Measurements from ENCODE around the gene DUSP23. TPM values are rescaled to one million over a fixed set of nuclear protein-coding genes. Genes with fewer than 3 reads are reported as not detected.

The DUSP23 gene
- total RNA-seq, 6 experiments from 2014 or later = 28.3 to 125 (median 69.4) TPM

GRCh38 chr1:159800177-159800930, 19.6 kb downstream of the DUSP23 start:
- intact Hi-C loops (cut with DNase I) = no loop called here
- Histone ChIP-seq H3K4me1 (no peaks in the 10 kb centered on the region), H3K27me3 (no peaks in the 10 kb centered on the region), H3K9me3 (no peaks in the 10 kb centered on the region), H3K36me3 (no peaks in the 10 kb centered on the region), H3K27ac (no peak overlapping the region), H3K4me3 (no peak overlapping the region)
- 38% methylated on average over 8 of the region's 8 CpGs for WGBS (ENCODE audit: insufficient coverage, low coverage, low lambda C conversion rate, missing lambda C conversion rate)
- TF ChIP-seq POLR2A (IDR thresholded peaks at IDR 0.05) (no peak), CTCF (IDR thresholded peaks at IDR 0.05) (no peak)
- ATAC-seq = peak in 3 of 4 donors; percentile 29 to 46 (median 32)
- peak in 1 of 3 donors; percentile 47 for DNase-seq

GRCh38 chr1:159802111-159802510, 21.3 kb downstream of the DUSP23 start, which contains the start of gene FCRL6:
Gene FCRL6, plus strand, starts transcription at chr1:159802360. Its CDS starts 65 bp downstream, at chr1:159802425.
- WGBS (ENCODE audit: insufficient coverage, low coverage, low lambda C conversion rate, missing lambda C conversion rate) = 49% methylated on average over 5 of the region's 8 CpGs
- TF ChIP-seq CTCF (IDR thresholded peaks at IDR 0.05) = no peak
- ATAC-seq = no peak

GRCh38 chr1:159803956-159804689, 23.4 kb downstream of the DUSP23 start:
- Histone ChIP-seq H3K36me3 (no peaks in the 10 kb centered on the region), H3K4me1 (no peaks in the 10 kb centered on the region), H3K27me3 (no peaks in the 10 kb centered on the region), H3K27ac (no peak overlapping the region), H3K4me3 (no peak overlapping the region), H3K9me3 (no peaks in the 10 kb centered on the region)
- DNase-seq (no peak), ATAC-seq (no peak)
- TF ChIP-seq POLR2A (IDR thresholded peaks at IDR 0.05) (no peak), CTCF (IDR thresholded peaks at IDR 0.05) (no peak)
- 56% methylated on average over 6 of the region's 7 CpGs for WGBS (ENCODE audit: insufficient coverage, low coverage, low lambda C conversion rate, missing lambda C conversion rate)
- intact Hi-C loops (cut with DNase I) = no loop called here

More at GRCh38 chr1:159802111-159802510, 21.3 kb downstream of the DUSP23 start, which contains the start of gene FCRL6:
- Histone ChIP-seq H3K4me3 (no peak within 1 kb of the TSS), H3K4me1 (no peaks in the 10 kb centered on the region), H3K27me3 (no peaks in the 10 kb centered on the region), H3K9me3 (no peaks in the 10 kb centered on the region), H3K36me3 (no peaks in the 10 kb centered on the region), H3K27ac (no peak within 1 kb of the TSS)
- DNase-seq = no peak
- intact Hi-C loops (cut with DNase I) = no loop called here

- Histone ChIP-seq H3K4me1 (no peaks in the 10 kb centered on the region), H3K36me3 (no peaks in the 10 kb centered on the region), H3K9me3 (no peaks in the 10 kb centered on the region), H3K27ac (no peak overlapping the region), H3K4me3 (no peak overlapping the region), H3K27me3 (no peaks in the 10 kb centered on the region)
- no peak for ATAC-seq
- intact Hi-C loops (cut with DNase I) = no loop called here
- WGBS (ENCODE audit: insufficient coverage, low coverage, low lambda C conversion rate, missing lambda C conversion rate) = 57% methylated on average over 2 of the region's 2 CpGs
- no peak for TF ChIP-seq CTCF (IDR thresholded peaks at IDR 0.05)
- no peak for TF ChIP-seq POLR2A (IDR thresholded peaks at IDR 0.05)
- DNase-seq = no peak
These were observed 24.2 kb downstream of the DUSP23 start for GRCh38 chr1:159804924-159805323.
